HEK293 (cell line): ENCODE data around the gene DLL1.

Experiments used
- CTCF ChIA-PET: fragments of 350-600 bp; formaldehyde crosslinking; extraction: SDS; loops from one replicate; lab custom pipeline; 2021; ENCODE audit warnings: antibody characterized with exemption; lab: Yijun Ruan, JAX
- POLR2A ChIA-PET: fragments of 300-600 bp; formaldehyde crosslinking; extraction: SDS; loops from one replicate; lab custom pipeline; 2020; ENCODE audit warnings: antibody characterized with exemption, inconsistent platforms; lab: Yijun Ruan, JAX
- H3K27ac ChIP-seq: fragments of 200-500 bp; sonication (Bioruptor generic); 2 replicates; pipeline ENCODE4 v1.5.1; 2014; ENCODE audit warnings: low read depth, low read length, control low read depth, inconsistent platforms; ENCODE audit errors: extremely low read depth
- H3K36me3 ChIP-seq, 2 experiments: fragments of 200-500 bp in 1 of 2; sonication (Bioruptor generic) in 1 of 2; 1 replicate in 1 of 2; 2 replicates in 1 of 2; pipeline ENCODE4 v1.5.1; 2014 to 2017; ENCODE audit warnings: inconsistent platforms in 2 of 2, low read length in 2 of 2; ENCODE audit not compliant: control insufficient read depth in 2 of 2, insufficient read depth in 1 of 2
- H3K4me1 ChIP-seq: fragments of 200-500 bp; sonication (Bioruptor generic); 2 replicates; pipeline ENCODE4 v1.5.1; 2014; ENCODE audit warnings: mild to moderate bottlenecking, low read length, inconsistent platforms; ENCODE audit not compliant: control insufficient read depth, insufficient read depth
- H3K4me3 ChIP-seq: 2 replicates; pipeline ENCODE4 v1.5.1; 2011; ENCODE audit warnings: low read depth, mild to moderate bottlenecking, control low read depth, low read length, moderate library complexity
- H3K9me3 ChIP-seq: fragments of 200-500 bp; sonication (Bioruptor generic); 2 replicates; pipeline ENCODE4 v1.5.1; 2014; ENCODE audit warnings: low read depth, low read length, inconsistent platforms; ENCODE audit not compliant: control insufficient read depth, insufficient read depth
- BCL11B ChIP-seq: fragments of 450-650 bp; formaldehyde crosslinking; IDR thresholded peaks from 2 replicates; pipeline ENCODE4 v1.5.1; 2016; ENCODE audit warnings: low read depth, missing biosample characterization, missing genetic modification characterization
- FEZF1 ChIP-seq: fragments of 450-650 bp; formaldehyde crosslinking; IDR thresholded peaks from 2 replicates; pipeline ENCODE4 v1.5.1; 2016; ENCODE audit warnings: missing biosample characterization, missing genetic modification characterization
- INSM2 ChIP-seq: fragments of 450-650 bp; formaldehyde crosslinking; IDR thresholded peaks from 2 replicates; pipeline ENCODE4 v1.5.1; 2016; ENCODE audit warnings: missing biosample characterization, missing genetic modification characterization
- KLF10 ChIP-seq: fragments of 450-650 bp; IDR thresholded peaks from 2 replicates; pipeline ENCODE4 v1.5.1; 2018; ENCODE audit warnings: missing biosample characterization, mild to moderate bottlenecking, missing genetic modification characterization
- PRDM6 ChIP-seq: fragments of 450-650 bp; formaldehyde crosslinking; IDR thresholded peaks from 2 replicates; pipeline ENCODE4 v1.5.1; 2017; ENCODE audit warnings: missing biosample characterization, missing genetic modification characterization
- SP7 ChIP-seq: fragments of 450-650 bp; formaldehyde crosslinking; IDR thresholded peaks from 2 replicates; pipeline ENCODE4 v1.5.1; 2016; ENCODE audit warnings: missing biosample characterization, missing genetic modification characterization
- TRIM28 ChIP-seq: IDR thresholded peaks from 2 replicates; pipeline ENCODE4 v1.6.1; 2011; ENCODE audit warnings: low read length, control low read depth, borderline replicate concordance
- ZBTB17 ChIP-seq: fragments of 450-650 bp; formaldehyde crosslinking; IDR thresholded peaks from 2 replicates; pipeline ENCODE4 v1.5.1; 2016; ENCODE audit warnings: missing biosample characterization, missing genetic modification characterization
- ZBTB48 ChIP-seq: fragments of 450-650 bp; formaldehyde crosslinking; IDR thresholded peaks from 2 replicates; pipeline ENCODE4 v1.5.1; 2016; ENCODE audit warnings: missing biosample characterization, missing genetic modification characterization
- ZNF132 ChIP-seq: fragments of 450-650 bp; formaldehyde crosslinking; IDR thresholded peaks from 2 replicates; pipeline ENCODE4 v1.5.1; 2017; ENCODE audit warnings: missing biosample characterization, missing genetic modification characterization, borderline replicate concordance
- ZNF16 ChIP-seq: fragments of 450-650 bp; formaldehyde crosslinking; IDR thresholded peaks from 2 replicates; pipeline ENCODE4 v1.5.1; 2016; ENCODE audit warnings: low read depth, missing biosample characterization, missing genetic modification characterization
- ZNF202 ChIP-seq: fragments of 450-650 bp; formaldehyde crosslinking; IDR thresholded peaks from 2 replicates; pipeline ENCODE4 v1.5.1; 2016; ENCODE audit warnings: missing biosample characterization, missing genetic modification characterization, borderline replicate concordance
- ZNF239 ChIP-seq: fragments of 450-650 bp; formaldehyde crosslinking; IDR thresholded peaks from 2 replicates; pipeline ENCODE4 v1.5.1; 2016; ENCODE audit warnings: missing biosample characterization, missing genetic modification characterization
- ZNF311 ChIP-seq: fragments of 450-650 bp; formaldehyde crosslinking; IDR thresholded peaks from 2 replicates; pipeline ENCODE4 v1.5.1; 2017; ENCODE audit warnings: missing biosample characterization, missing genetic modification characterization, borderline replicate concordance
- ZNF37A ChIP-seq: fragments of 450-650 bp; IDR thresholded peaks from 2 replicates; pipeline ENCODE4 v1.5.1; 2018; ENCODE audit warnings: missing biosample characterization, missing genetic modification characterization
- ZNF416 ChIP-seq: fragments of 450-650 bp; formaldehyde crosslinking; IDR thresholded peaks from 2 replicates; pipeline ENCODE4 v1.5.1; 2016; ENCODE audit warnings: missing biosample characterization, missing genetic modification characterization
- ZNF426 ChIP-seq: fragments of 450-650 bp; formaldehyde crosslinking; IDR thresholded peaks from 2 replicates; pipeline ENCODE4 v1.5.1; 2017; ENCODE audit warnings: missing biosample characterization, missing genetic modification characterization, mild to moderate bottlenecking, inconsistent platforms, moderate library complexity
- ZNF571 ChIP-seq: fragments of 450-650 bp; formaldehyde crosslinking; IDR thresholded peaks from 2 replicates; pipeline ENCODE4 v1.5.0; 2017; ENCODE audit warnings: missing biosample characterization, missing genetic modification characterization
- ZNF658 ChIP-seq: fragments of 450-650 bp; formaldehyde crosslinking; IDR thresholded peaks from 2 replicates; pipeline ENCODE4; 2016; ENCODE audit warnings: missing biosample characterization, missing genetic modification characterization
- ZNF837 ChIP-seq: fragments of 450-650 bp; formaldehyde crosslinking; IDR thresholded peaks from 2 replicates; pipeline ENCODE4 v1.5.1; 2016; ENCODE audit warnings: missing biosample characterization, missing genetic modification characterization
- ZSCAN4 ChIP-seq: fragments of 450-650 bp; formaldehyde crosslinking; IDR thresholded peaks from 2 replicates; pipeline ENCODE4 v1.5.1; 2017; ENCODE audit warnings: missing biosample characterization, missing genetic modification characterization

The DLL1 gene

GRCh38 chr6:170257376-170257775 is 33.5 kb downstream of the DLL1 start (continued):
- no peak for TF ChIP-seq ZNF202 (tag by site-specific recombination)
- TF ChIP-seq, all 188 proteins: peak for 0

GRCh38 chr6:170256641-170257040 is 34.2 kb downstream of the DLL1 start:
- TF ChIP-seq ZNF837 (tag by site-specific recombination) (no peak), ZNF571 (tag by site-specific recombination) (no peak), ZBTB17 (tag by site-specific recombination) (no peak), KLF10 (tag by site-specific recombination) (no peak), FEZF1 (tag by site-specific recombination) (no peak), ZNF239 (no peak), ZNF37A (no peak), ZNF16 (tag by site-specific recombination) (no peak), ZNF311 (tag by site-specific recombination) (no peak), SP7 (tag by site-specific recombination) (no peak), INSM2 (tag by site-specific recombination) (no peak), ZSCAN4 (tag by site-specific recombination) (no peak), BCL11B (tag by site-specific recombination) (no peak), ZNF426 (no peak), ZNF416 (no peak), ZBTB48 (tag by site-specific recombination) (no peak), ZNF658 (tag by site-specific recombination) (no peak)
- TF ChIP-seq, all 188 proteins: peak for 0
- H3K4me1 ChIP-seq = no peaks in the 10 kb centered on the region
- no peak overlapping the region for H3K27ac ChIP-seq
- ChIA-PET CTCF (no interaction called here), POLR2A (no interaction called here)
- H3K9me3 ChIP-seq = no peaks in the 10 kb centered on the region
- no peaks in the 10 kb centered on the region for H3K36me3 ChIP-seq
- no peak overlapping the region for H3K4me3 ChIP-seq

GRCh38 chr6:170255426-170256125 is 35.3 kb downstream of the DLL1 start:
- TF ChIP-seq ZNF132 (tag by site-specific recombination) = no peak
- peak; percentile 61; the same call in 1 of the 2 replicates for TF ChIP-seq TRIM28
- TF ChIP-seq PRDM6 (tag by site-specific recombination) = 0 out of 2 replicates have a peak, but pooled peaks have one; percentile 28
- ChIA-PET CTCF (no interaction called here), POLR2A (no interaction called here)

More at GRCh38 chr6:170255426-170256125, 35.3 kb downstream of the DLL1 start:
- Histone ChIP-seq H3K4me1 (no peaks in the 10 kb centered on the region), H3K4me3 (no peak overlapping the region), H3K27ac (no peak overlapping the region), H3K9me3 (no peaks in the 10 kb centered on the region), H3K36me3 (no peaks in the 10 kb centered on the region)
